GM21447 (cell line): ENCODE data around the gene SOX1.

ENCODE experiments used
- ATAC-seq: cut with Tn5 transposase; IDR thresholded peaks from one replicate; pipeline ENCODE4 v1.9.1; 2021; ENCODE audit not compliant: unreplicated experiment

SOX1 gene

GRCh38 chr13:112071723-112072533 lies 5.0 kb downstream of the SOX1 start:
- no peak for ATAC-seq

DNA sequence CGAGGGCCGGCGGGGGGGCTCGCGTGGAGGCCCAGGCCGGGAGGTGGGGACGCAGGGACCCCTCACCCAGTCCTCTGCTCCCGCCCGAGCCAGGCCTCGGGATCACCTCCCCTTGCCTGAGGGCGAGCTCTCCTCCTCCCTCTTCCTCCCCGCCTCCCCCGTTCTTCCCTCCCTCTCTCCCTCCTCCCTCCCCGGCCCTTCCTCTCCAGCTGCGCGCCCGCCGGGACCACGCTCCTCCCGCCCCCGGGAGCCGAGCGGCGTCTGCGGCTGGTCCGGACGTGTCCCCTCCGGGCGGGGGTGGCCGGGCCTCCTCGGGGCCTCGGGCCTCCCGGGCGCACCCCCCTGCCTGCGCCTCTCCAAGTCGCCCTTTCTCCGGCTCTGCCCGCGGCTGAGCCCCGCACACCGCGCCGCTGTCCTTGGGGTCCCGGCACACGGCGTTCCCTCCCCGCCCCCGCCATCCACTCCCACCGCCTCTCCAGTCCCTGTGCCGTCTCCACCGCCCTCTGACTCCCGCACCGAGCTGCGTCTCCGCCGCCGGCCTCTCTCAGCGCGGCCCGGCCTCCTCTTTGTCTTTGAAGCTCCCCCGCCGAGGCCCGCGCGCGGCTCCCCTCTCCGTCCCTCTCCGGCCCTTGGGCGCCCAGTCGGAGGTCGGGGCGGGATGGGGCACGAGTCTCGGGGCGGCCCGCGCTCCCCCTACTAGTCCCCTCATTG lies 5.7 kb downstream of the SOX1 start:
- ATAC-seq: no peak

DNA sequence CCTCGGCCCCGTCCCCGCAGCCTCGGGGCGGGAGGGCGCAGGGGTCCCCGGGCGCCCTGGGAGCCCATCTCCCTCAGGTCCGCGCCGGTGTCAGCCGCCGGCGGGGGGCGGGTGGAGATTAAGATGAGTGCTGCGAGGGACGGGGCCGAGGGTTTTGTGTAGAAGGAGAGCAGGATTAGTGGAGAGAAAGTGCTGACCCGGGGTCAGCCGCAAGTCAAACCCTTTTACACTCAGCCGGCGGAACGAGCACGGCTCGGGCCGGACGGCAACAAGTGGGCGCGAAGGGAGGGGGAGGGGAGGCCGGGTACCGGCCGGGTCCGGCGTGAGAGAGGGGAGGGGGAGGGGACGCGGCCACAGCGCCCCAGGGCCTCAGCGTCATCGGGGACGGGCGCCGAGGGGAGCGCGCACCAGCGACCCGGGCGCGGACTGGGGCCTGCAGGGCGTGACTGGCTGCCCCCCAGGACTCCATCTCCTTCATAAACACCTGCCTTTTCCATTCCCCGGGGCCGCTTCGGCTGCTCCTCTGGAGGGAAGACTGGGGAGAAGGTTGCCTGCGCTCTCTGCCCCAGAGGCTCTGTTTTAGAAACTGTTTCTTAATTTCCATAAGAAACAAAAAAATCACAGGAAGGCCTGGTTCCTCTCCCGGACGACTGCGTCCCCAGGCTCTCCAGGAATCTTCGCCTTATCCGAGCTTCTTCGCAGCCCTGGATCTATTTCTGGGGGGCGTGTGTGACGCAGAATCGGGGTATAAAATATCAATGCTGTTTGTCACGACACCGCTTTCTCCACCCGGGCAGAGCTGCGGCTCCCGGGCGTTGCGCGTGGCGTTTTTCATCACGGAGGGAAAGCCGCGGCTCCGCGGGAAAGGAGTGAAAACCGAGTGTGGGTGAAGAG lies 6.5 kb downstream of the SOX1 start:
- ATAC-seq: no peak

DNA sequence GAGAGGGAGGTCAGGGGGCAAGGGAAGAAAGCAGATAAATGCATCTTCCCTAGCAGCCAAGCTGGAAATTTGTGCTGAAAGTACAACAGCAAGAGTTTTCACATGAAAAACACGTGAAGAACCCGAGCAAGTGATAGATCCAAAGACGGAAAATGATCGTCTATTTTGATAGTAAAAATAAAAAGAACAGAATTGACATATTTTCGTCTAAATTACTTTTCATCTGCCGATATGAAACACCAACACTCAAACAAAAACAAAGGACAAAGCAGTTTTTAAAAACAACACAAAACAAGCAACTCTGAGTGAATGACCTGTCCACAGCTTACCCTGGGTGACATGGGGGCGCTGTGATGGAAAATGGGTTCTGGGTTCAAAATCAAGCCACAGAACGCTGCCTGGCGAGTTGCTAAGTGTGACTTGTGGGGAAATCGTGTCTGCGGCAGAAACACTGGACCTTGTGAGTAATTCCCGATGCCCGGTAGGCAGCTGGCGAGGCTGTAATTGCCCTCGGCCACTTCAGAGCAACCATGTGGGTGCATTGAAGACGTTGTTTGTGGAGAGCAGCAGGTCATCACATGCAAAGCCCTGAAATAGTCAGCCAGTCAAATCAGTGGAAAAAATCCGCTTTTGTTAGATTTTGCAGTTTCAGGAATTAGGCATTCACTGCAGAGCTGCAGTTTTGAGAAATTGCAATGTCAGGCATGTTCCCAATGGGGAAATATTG lies 7.4 kb downstream of the SOX1 start:
- ATAC-seq: no peak

GRCh38 chr13:112077729-112078128 lies 10.8 kb downstream of the SOX1 start:
- no peak for ATAC-seq

- no peak for ATAC-seq
Measured at GRCh38 chr13:112078216-112078615, 11.3 kb downstream of the SOX1 start.

GRCh38 chr13:112078879-112079531 lies 12.1 kb downstream of the SOX1 start:
- no peak for ATAC-seq

DNA sequence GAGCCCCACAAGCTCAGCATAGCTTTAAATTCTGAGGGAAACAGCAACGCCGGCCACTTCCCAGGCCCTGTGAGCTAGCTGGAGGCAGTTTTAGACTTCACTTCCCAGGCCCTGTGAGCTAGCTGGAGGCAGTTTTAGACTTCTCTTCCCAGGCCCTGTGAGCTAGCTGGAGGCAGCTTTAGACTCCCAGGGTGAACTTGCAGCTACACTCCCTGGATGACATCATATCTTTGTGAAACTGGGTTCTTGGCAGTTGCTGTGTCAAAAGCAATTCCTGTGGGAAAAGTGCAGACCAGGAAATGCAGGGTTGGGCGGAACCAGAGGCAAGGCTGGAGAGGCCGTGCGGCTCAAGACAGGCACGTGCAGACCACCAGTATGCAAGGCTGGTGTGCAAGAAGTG lies 12.7 kb downstream of the SOX1 start:
- no peak for ATAC-seq

- no peak for ATAC-seq
Measured at GRCh38 chr13:112083971-112084370, 17.0 kb downstream of the SOX1 start.

DNA sequence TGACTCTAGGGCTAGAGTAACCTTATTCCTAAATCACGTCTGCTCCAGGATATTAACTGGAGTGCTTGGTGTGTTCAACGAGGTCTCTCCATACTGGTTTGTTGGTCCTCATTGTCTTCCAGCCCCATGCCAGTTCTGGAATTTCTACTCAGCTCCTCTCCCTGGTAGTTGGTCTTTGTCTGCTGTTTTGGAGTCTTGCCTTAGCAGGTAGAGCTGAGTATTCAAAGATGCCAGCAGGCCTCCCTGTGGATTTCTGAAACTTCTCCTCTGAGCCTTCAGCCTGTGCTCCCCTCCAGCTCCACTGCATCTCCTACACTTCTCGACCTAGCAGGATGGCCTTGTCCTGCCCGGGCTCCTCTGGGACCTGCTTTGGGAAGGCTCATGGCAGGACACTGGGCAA lies 25.5 kb downstream of the SOX1 start:
- no peak for ATAC-seq

- ATAC-seq: no peak
Measured at GRCh38 chr13:112095354-112095753, 28.4 kb downstream of the SOX1 start.

GRCh38 chr13:112096959-112097358 lies 30.0 kb downstream of the SOX1 start:
- no peak for ATAC-seq

DNA sequence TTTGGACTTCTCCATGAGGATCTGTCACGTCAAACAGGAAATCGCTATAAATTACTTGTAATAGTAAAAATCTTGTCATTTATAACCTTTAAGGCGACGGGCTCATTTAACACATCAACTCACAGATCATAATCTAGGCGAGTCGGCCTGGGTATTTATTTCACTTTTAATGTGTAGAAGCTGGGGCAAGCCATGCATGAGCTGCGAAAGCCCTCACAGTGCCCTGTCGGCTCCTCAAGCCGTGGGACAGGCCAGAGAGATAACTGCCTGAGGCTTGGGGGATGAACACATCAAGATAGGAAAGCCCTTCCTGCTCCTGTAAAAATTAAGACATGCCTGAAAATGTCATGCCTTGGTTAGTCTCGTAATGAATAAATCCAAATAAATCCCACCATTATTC lies 30.8 kb downstream of the SOX1 start:
- ATAC-seq: no peak

DNA sequence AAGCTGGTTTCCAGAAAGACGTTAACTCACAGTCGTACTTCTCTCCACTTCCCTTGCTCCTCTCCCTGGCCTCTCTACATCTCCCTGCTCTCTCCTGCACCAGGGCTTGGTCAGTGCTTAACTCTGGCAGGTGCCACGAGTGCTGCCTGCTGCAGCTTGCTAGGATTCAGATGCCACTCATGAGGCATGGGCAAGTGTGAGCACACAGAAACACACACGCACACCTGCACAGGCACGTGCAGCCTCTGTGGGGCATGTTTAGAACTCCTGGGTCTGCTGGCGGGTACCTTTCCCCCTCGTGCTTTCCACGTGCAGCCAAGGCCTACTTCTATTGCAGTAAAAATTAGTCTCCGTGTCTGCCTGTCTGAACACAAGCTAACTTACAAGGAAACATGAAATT lies 31.8 kb downstream of the SOX1 start:
- ATAC-seq: no peak

DNA sequence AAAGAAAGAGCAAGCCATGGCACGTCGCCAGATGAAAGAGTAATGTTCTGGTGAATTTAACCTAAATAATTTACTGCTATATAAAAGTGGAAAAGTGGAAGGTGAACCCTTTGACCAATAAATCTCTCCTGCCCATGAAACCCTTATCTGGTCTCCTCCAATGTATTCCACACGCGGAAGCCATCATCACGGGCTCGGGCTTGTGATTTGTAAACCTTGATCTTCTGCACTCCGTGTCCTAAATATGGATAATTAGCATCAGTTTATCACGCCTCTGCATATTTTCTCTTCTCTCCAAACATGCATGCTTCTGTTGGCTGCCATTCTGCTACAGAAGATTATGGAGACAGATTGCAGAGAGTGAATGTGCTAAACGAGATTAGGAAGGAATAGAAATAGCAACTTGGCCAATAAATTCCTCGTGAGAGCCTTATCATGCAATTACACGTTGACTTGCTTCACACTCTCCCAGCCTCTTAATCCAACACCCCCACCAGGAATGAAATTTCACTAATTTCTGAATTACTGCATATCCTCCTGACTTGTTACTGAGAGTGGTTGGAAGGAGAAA lies 34.5 kb downstream of the SOX1 start:
- ATAC-seq: no peak

GRCh38 chr13:112102243-112102642 lies 35.3 kb downstream of the SOX1 start:
- no peak for ATAC-seq

DNA sequence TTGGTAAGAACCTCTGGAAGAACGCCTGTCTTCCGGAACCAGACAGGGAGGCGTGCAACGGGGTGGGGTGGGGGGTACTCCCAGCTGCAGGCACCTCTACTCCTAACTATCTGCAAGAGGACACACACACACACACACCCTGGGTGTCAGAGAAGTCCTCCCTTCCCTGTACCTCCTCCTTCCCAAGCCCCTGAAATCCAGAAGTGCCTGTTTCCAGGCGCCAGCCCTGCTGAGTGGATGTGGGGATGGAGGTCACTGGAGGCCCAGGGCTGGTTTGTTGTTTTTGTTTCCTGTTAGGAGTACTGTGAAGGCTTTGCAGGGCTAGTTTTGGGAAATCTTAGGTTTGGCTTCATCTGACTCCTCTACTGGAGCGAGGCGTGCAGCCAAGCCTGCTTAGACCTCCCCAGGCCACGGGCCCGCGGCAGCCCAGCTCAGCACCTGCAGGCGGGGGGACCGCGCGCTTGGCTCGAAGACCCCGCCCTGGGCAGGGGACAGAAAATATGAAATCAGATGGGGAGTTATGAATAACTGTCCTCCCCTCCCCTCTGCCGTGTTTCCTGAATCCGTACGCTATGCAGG lies 36.4 kb downstream of the SOX1 start:
- ATAC-seq: no peak

DNA sequence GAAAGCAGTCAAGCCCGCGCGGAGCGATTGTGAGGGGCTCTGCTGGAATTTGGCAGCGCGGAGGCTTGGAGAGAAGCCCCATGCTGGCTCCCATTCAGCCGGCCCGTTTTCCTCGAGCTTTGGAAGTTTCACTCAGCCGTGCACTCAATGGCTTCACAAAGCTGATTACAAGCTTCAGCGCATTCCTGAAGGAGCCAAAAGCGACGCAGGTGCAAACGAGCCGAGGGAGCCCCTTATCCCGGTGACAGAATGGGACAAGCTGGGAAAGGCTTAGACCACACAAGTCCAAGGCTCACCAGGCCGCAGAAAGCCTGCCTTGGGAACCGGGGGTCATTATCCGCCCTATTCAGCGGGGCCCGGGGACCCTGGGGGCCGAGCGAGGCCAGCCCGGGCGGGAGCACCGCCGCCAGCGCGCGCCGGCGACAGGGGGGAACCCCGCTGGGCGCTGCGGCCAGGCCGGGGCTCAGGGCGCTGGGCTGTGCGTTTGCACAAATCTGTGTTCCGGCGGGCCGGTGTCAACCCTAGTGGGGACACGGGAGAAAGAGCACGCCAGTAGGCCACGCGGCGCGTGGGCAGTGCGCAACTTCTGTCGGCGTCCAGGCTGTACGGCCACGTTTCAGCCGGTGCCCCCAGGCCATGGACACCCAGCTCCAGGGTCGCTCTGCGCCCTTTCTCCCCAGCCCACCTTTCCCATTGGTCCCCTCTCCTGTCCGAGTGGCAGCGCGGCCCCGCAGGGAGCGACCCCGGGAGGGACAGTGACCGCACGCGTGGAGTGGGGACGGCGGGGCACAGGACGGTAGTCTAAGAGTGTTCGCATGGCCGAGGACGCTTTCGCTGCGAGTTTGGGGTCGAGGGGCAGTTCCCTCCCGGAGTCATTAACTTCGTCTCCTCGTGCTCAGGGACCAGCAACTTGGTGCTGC lies 37.3 kb downstream of the SOX1 start:
- no peak for ATAC-seq

- ATAC-seq: no peak
Measured at GRCh38 chr13:112104881-112105234, 37.9 kb downstream of the SOX1 start.
